GM21528 (cell line): ENCODE data around the gene CYP27A1.
"Not testable (repeated sequence)": the region's sequence is repeated elsewhere in the genome, so short reads cannot be mapped to it uniquely, and the experiment has no call there.

ENCODE experiments used
- ATAC-seq: cut with Tn5 transposase; IDR thresholded peaks from one replicate; pipeline ENCODE4 v1.9.1; 2021; ENCODE audit warnings: mild to moderate bottlenecking, moderate library complexity; ENCODE audit not compliant: unreplicated experiment, low FRiP score

Gene CYP27A1

GRCh38 chr2:218772759-218773158, 9.2 kb upstream of the CYP27A1 start:
- ATAC-seq, result not testable (repeated sequence)

- no peak for ATAC-seq
Measured at GRCh38 chr2:218773881-218774280, 8.1 kb upstream of the CYP27A1 start.

GRCh38 chr2:218776488-218776887, 5.5 kb upstream of the CYP27A1 start:
- no peak for ATAC-seq

GRCh38 chr2:218777276-218777990, 4.5 kb upstream of the CYP27A1 start:
- no peak for ATAC-seq

- no peak for ATAC-seq
Measured at GRCh38 chr2:218780046-218780445, 1.9 kb upstream of the CYP27A1 start.

- no peak for ATAC-seq
Measured at GRCh38 chr2:218780851-218781690, 876 bp upstream of the CYP27A1 start.

- no peak for ATAC-seq
Measured at GRCh38 chr2:218782528-218782844, 539 bp downstream of the CYP27A1 start.

- ATAC-seq, result no peak
Measured at GRCh38 chr2:218783688-218784087, 1.7 kb downstream of the CYP27A1 start.

GRCh38 chr2:218785103-218785502, 3.2 kb downstream of the CYP27A1 start:
- no peak for ATAC-seq

- no peak for ATAC-seq
Measured at GRCh38 chr2:218786133-218786532, 4.2 kb downstream of the CYP27A1 start.

GRCh38 chr2:218788529-218789255, 6.7 kb downstream of the CYP27A1 start:
- no peak for ATAC-seq

- ATAC-seq, result no peak
Measured at GRCh38 chr2:218792433-218792832, 10.5 kb downstream of the CYP27A1 start.

- ATAC-seq, result no peak
Measured at GRCh38 chr2:218796691-218797090, 14.7 kb downstream of the CYP27A1 start.

- ATAC-seq, result no peak
Measured at GRCh38 chr2:218798767-218799504, 17.0 kb downstream of the CYP27A1 start.

GRCh38 chr2:218799990-218800389, 18.0 kb downstream of the CYP27A1 start:
- no peak for ATAC-seq

GRCh38 chr2:218802386-218802994, 20.5 kb downstream of the CYP27A1 start:
- no peak for ATAC-seq

- ATAC-seq, result no peak
Measured at GRCh38 chr2:218804817-218805216, 22.9 kb downstream of the CYP27A1 start.

- no peak for ATAC-seq
Measured at GRCh38 chr2:218805627-218806026, 23.7 kb downstream of the CYP27A1 start.

- ATAC-seq, result no peak
Measured at GRCh38 chr2:218806346-218806978, 24.5 kb downstream of the CYP27A1 start.

GRCh38 chr2:218807626-218808025, 25.7 kb downstream of the CYP27A1 start:
- ATAC-seq, result no peak
